ENCODE data around the gene FANCM. TPM values are rescaled to one million over a fixed set of nuclear protein-coding genes. Genes with fewer than 3 reads are reported as not detected.
A peak's percentile ranks its signal among the peaks of the same experiment; 100 is the strongest.

Gene FANCM
- total RNA-seq, 1 experiment from 2014 or later, result 11.9 TPM

DNA sequence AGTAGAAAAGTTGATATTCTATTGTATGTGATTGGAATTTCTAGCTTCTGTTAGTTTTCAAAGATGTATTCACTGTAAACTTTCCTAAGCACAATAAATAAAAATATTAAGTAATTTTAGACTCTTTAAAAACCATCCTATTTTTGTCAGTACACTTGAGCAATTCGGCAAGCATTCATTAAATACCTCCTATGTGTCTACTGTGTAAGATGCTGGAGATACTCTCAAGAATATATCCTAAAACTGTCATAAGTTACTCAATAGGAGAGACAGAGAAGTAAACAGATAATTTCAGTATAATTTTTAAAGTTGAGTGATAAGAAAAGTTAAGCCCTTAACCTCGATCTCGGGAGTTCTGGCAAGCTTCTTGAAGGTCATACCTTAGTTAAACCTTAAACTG is 46.1 kb downstream of the FANCM start:
- Histone ChIP-seq H2BK20ac (ENCODE audit: low read depth, low read length, poor library complexity, severe bottlenecking) (no peak overlapping the region), H3K79me1 (ENCODE audit: insufficient read depth, low read depth, low read length, poor library complexity, severe bottlenecking) (no peaks in the 10 kb centered on the region), H3K9ac (ENCODE audit: extremely low read depth, insufficient read length, low read length) (no peak overlapping the region), H4K91ac (ENCODE audit: insufficient read length, low read depth, low read length) (no peak overlapping the region), H3K27ac (ENCODE audit: insufficient read length, low read depth, low read length) (no peak overlapping the region), H2BK15ac (ENCODE audit: low read depth, low read length) (no peak overlapping the region), H3K23ac (ENCODE audit: insufficient read length, low read depth, low read length) (no peak overlapping the region), H3K27me3 (ENCODE audit: insufficient read depth, low read length) (no peaks in the 10 kb centered on the region), H3K9me3 (ENCODE audit: control insufficient read depth, low read depth, low read length) (no peaks in the 10 kb centered on the region), H2BK120ac (ENCODE audit: low read depth, low read length, poor library complexity, severe bottlenecking) (no peak overlapping the region), H2AK5ac (ENCODE audit: insufficient read length, low read length) (no peak overlapping the region), H3K4me1 (ENCODE audit: insufficient read depth, low read length) (no peaks in the 10 kb centered on the region), H3K14ac (ENCODE audit: insufficient read depth, low read length) (no peak overlapping the region), H4K20me1 (ENCODE audit: control insufficient read depth, insufficient read depth, insufficient read length) (no peaks in the 10 kb centered on the region), H4K8ac (replicated peaks; ENCODE audit: insufficient read length, low read depth, low read length) (no peak overlapping the region), H2BK5ac (ENCODE audit: insufficient read length, low read length) (no peak overlapping the region), H3K18ac (ENCODE audit: insufficient read length, low read depth, low read length) (no peak overlapping the region), H3K4me2 (ENCODE audit: insufficient read depth, insufficient read length, low read length) (no peak overlapping the region), H3K4ac (ENCODE audit: low read depth, low read length) (no peak overlapping the region), H3T11ph (ENCODE audit: low read length) (no peak overlapping the region), H2BK12ac (ENCODE audit: insufficient read length, low read depth, low read length) (no peak overlapping the region), H3K56ac (ENCODE audit: insufficient read length, low read depth, low read length) (no peak overlapping the region), H4K5ac (ENCODE audit: insufficient read length, low read depth, low read length) (no peak overlapping the region), H2AFZ (ENCODE audit: low read length) (no peak overlapping the region), H3K79me2 (ENCODE audit: insufficient read depth, low read length) (no peaks in the 10 kb centered on the region), H3K23me2 (ENCODE audit: insufficient read length, low read depth, low read length, poor library complexity, severe bottlenecking) (peaks cover 3% of the 10 kb centered on the region)
- Mint-ChIP-seq H3K27ac (0 out of 7 replicates have a peak overlapping the region, but pooled peaks of 1 of the 3 experiments have one; percentile 5), H3K4me3 (no peak overlapping the region), H3K4me1 (peaks cover 3 to 11% of the 10 kb centered on the region in 2 experiments; a peak in 3 of 4 replicates), H3K9me3 (no peaks in the 10 kb centered on the region), H3K36me3 (ENCODE audit: insufficient read depth in 1 of 3, low read depth in 3 of 3) (peaks cover 0 to 8% (median 0%) of the 10 kb centered on the region in 3 experiments; a peak in 2 of 7 replicates), H3K27me3 (ENCODE audit: low read depth) (no peaks in the 10 kb centered on the region)
- no peak for TF ChIP-seq CTCF (conservative IDR thresholded peaks at IDR 0.05)
- DNase-seq, result no peak
- WGBS (ENCODE audit: extremely low coverage, insufficient read length, low lambda C conversion rate), result no CpG with 5 or more reads among the region's 3 CpGs

Data from H9 (cell line).